NCI-H2107 (cell line): ENCODE results near the gene KDM2B.
"Not testable (repeated sequence)": the region's sequence is repeated elsewhere in the genome, so short reads cannot be mapped to it uniquely, and the experiment has no call there.

Experiments
- DNase-seq: peaks from one replicate; lab custom pipeline; 2025; lab: John Stamatoyannopoulos, UW

Gene KDM2B

DNA sequence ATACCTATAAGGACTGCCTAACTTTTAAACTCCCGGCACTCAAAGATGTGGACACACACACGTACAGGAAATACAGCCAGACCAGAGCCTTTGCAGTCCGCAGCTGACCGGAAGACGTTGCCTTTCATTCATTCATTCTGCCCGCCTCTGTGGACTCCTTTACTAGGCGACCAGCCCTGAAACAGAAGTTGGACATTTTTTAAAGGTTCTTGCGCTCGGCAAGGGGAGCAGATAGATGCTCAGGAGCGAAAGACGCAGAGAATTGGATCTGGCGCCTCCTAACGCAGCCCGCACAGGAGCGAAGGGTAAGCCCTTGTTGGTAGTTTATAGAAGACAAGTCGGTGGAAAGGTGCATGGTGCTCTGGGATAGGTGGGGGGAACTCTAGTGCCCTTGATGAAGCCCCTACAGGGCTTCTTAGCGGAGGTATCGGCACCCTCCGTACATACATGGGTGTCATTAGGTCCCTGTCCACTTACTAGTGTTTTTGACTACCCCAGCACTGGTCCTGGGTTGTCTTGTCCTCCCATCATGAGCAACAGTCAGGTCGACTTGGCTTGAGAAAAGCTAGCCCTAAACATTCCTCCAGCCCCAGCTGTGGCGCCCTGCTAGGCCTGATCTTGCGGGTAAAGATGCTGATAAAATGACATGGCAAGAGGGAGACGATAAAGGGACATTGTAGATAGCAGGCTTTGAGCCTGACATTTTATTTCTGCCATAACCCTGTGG is at the start of gene KDM2B:
Gene KDM2B, minus strand, starts transcription at position 65 of the 727 bp plus-strand sequence. CDS start 112 bp downstream, outside the sequence.
- no peak for DNase-seq

DNA sequence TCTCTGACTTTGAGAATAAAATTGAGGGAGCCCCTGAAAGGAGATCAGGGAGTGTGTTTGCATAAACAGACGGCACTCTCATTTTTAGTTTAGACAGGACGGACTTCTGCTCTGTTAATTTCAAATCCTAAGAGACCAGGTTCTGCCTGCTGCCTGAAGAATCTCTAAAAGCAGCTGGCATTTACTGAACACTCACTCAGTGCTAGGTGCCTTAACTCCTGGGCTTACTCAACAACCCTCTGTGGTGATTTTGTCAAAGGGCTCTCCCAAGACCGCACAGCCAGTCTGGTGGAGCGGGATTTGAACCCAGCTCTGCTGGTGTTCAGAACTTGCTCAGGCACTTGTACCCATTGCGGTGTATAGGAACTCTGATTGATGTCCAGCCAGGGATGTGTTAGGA is 47.7 kb upstream of the KDM2B start:
- no peak for DNase-seq

DNA sequence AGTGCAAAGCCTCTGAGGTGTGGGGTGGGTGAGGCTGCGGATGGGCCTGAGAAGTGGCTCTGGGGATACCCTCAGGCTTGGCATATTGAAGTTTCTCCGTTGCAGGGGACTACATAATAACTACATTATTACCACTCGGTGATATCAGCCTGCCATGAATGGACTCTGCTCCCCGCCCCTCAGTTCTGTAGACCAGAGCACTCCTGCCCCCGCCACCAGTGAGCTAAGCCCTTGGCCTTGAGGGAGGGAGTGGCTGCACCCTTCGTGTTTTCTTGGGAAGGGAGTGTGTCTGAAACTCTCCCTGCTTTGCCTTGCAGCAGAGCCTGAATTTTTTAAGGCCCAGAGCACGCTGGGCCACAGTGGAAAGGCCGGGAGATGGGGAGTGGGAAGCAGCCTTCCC is 47.2 kb upstream of the KDM2B start:
- no peak for DNase-seq

DNA sequence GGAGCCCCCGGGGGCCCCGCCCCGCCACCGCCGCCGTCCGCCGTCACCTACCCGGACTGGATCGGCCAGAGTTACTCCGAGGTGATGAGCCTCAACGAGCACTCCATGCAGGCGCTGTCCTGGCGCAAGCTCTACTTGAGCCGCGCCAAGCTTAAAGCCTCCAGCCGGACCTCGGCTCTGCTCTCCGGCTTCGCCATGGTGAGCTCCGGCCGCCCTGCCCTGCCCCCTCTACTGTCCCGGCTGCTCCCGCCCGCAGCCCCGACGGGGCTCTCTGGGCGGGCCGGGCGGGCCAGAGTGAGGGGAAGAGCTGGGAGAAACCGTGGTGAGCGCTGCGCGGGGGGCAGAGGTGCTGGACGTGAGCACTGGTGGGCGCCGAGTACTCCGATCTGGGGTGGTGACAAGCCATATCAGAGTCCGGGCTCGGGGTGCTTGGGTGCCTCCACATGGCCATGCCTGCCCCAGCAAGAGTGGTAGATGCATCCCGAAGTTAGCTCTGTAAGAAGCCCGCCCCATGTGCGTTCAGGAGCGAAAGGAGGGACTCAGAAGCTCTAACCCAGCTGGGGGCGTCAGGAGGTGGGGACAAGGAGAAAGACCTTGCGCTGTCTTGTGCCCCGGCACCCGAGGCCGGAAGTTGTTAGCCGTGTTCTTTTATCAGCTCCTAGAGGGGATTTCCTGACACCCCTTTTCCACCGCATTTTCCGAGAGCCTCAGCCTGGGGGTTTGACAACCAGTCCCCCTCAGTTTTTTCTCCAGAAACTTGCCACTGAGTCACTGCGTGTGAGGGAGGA is 46.2 kb upstream of the KDM2B start:
- peak; percentile 17 for DNase-seq

DNA sequence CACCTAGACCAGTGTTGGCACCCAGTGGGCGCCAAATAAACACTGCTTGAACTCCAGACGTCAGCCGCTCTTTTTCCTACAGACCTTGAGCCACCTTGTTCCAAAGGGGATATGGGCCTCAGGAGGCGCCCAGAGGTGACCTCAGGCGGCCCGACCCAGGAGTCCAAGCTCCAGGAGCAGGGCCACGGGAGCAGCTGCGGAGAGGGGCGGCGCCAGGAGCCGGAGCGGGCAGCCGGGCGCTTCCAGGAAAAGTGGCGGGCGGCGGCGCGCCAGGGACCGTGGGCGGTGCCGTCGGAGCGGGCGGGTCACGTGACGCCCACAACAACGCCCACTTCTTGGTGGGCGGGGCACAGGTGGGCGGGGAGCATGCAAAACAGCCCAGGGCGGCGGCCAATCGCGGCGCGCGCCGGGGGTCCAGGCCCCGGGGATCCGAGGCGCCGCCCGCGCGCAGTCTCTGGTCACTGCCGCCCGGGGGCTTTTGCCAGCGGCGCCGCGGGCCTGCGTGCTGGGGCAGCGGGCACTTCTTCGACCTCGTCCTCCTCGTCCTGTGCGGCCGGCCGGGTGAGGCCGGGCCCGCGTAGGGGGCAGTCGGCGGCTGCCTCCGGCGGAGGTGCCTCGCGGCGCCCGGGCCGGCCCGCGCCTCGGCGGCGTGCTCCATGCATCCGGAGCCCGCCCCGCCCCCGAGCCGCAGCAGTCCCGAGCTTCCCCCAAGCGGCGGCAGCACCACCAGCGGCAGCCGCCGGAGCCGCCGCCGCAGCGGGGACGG is 45.4 kb upstream of the KDM2B start, which contains the start of gene ORAI1:
Gene ORAI1, plus strand, starts transcription at position 444 of the 766 bp plus-strand sequence.
- DNase-seq, result peak; percentile 82

DNA sequence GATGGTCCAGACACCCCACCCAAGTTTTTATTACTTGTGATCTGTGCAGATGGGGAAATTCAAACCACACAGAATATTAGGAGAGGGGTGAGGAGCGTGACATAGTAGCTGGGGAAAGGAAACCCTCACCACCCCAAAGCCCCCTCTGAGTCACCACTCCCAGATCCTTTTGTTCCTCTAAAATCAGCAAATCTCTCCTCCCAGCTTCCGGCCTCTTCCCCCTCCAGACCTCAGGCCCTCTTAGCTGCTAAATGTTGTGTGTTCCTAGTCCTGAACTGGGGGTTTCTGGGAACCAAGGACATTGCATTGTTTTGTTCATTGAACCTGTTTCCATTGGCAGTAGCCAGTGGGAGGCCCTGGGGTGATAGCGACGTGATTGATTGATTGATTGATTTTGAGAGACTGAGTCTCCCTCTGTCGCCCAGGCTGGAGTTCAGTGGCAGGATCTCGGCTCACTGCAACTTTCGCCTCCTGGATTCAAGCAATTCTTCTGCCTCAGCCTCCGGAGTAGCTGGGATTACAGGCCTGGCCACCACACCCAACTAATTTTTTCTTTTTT is 39.6 kb upstream of the KDM2B start:
- no peak for DNase-seq

DNA sequence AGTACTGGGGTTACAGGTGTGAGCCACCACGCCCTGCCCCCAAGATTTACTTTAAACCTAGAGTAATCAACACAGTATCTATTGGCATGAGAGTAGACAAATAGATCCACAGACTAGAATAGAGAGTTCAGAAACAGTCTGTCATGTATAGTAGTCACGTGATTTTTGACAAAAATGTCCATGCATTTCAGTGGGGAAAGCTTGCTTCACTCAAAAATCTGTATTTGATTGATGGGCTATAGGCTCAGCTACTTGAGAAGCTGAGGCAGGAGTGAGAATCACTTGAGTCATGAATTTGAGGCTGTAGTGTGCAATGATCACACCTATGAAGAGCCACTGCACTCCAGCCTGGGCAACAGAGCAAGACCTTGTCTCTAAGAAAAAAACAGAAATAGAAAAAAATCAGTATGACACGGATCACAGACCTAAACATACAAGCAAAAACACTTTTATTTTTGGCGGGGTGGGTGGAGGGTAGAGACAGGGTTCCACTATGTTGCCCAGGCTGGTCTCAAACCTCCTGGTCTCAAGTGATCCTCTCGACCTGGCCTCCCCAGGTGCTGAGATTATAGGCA is 37.9 kb upstream of the KDM2B start:
- DNase-seq, result no peak

DNA sequence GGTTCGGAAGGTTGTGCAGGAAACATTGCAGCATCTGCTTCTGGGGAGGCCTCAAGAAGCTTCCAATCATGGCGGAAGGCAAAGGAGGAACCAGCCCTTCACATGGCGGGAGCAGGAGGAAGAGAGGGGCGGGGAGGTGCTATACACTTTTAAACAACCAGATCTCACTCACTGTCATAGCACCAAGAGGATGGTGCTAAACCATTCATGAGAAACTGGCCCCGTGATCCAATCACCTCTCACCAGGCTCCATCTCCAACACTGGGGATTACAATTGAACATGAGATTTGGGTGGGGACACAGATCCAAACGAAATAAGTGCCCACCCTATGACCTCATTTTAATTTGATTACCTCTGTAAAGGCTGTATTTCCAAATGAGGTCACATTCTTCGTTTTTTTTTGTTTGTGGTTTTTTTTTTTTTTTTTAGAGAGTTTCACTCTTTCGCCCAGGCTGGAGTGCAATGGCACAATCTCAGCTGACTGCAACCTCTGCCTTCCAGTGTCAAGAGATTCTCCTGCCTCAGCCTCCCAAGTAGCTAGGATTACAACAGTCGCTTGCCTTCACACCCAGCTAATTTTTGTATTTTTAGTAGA is 34.1 kb upstream of the KDM2B start:
- no peak for DNase-seq

DNA sequence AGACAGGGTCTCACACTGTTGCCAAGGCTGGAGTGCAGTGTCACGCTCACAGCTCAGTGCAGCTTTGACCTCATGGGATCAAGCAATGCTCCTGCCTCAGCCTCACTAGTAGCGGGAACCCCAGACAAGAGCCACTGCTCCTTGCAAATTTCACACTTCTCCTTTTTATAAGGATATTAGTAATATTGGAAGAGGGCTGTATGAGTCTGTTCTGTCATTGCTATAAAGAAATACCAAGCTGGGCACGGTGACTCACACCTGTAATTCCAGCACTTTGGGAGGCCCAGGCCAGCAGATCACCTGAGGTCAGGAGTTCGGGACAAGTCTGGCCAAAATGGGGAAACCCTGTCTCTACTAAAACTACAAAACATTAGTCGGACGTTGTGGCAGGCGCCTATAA is 32.6 kb upstream of the KDM2B start:
- no peak for DNase-seq

DNA sequence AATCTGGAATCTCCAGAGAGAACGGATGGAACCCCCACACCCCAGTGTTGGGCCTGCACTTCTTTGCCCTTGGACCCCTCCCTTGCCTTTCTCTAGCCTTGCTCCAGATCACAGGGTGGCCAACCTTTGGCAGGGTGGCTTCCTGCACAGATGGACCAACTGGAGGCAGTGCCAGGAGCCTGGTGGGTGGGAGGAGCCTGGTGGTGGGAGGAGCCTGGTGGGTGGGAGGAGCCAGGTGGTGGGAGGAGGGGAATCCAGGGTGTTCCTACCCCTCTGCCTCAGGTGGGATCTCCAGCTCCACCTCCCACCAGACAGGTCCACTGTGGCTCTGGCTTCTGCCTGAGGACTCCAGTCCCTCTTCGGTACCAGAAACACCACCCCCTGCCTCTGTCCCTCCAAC is 30.5 kb upstream of the KDM2B start:
- no peak for DNase-seq

DNA sequence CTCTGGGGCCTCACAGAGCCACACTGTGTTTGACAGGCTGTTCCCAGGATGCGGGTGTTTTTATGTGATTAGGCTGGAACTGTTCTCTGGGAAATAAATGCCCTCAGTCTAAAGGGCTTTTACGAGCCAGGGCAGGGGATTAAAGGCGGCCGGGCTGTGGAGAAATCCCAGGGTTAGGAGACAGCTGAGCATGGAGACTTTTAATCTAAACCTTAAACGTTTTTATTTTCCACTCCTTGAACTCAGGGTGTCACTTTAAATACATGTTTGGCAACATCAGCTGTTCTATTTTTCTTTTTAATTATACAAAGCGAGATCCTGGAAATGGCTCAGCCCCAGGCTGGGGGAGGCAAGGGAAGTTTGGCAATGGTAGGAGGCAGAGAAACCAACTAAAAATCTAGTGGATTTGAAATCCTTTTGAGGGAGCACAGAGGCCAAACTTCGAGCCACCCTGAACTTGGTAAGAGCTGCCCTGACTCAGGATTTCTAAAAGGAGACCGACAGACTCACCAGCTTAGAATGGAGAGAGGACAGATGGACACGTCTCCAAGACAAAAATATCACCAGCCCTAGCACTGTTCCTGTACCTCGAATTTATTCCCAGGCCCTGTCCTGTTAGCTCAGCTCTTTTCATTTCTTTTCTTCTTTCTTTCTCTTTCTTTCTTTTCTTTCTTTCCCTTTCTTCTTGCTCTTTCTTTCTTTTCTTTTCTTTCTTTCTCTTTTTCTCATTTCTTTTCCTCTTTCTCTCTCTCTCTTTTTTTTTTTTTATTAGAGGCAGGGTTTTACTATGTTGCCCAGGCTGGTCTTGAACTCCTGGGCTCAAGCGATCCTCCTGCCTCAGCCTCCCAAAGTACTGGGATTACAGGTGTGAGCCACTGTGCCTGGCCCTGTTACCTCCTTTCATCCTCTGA is 29.7 kb upstream of the KDM2B start:
- no peak for DNase-seq

DNA sequence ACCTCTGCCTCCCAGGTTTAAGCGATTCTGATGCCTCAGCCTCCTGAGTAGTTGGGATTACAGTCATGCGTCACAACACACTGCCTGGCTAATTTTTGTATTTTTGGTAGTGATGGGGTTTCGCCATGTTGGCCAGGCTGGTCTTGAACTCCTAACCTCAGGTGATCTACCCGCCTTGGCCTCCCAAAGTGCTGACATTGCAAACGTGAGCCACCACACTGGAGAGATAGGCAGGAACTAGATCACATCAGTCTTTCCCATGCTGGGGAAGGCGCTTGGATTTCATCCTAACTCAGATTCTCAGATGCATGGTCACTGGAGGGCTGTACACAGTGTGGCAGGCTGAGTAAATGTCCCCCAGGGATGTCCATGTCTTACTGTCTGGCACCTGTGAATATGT is 27.5 kb upstream of the KDM2B start:
- DNase-seq, result no peak

DNA sequence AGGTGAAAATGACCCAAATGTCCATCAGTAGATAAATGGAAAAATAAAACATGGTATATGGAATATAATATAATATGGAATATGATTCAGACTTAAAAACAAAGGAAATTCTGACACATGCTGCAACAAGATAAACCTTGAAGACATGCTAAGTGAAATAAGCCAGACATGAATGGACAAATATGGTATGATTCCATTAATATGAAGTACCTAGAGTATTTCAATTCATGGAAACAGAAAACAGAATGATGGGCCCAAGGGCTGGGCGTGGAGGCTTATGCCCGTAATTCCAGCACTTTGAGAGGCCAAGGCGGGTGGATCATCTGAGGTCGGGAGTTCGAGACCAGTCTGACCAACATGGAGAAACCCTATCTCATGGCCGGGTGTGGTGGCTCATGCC is 22.8 kb upstream of the KDM2B start:
- no peak for DNase-seq

DNA sequence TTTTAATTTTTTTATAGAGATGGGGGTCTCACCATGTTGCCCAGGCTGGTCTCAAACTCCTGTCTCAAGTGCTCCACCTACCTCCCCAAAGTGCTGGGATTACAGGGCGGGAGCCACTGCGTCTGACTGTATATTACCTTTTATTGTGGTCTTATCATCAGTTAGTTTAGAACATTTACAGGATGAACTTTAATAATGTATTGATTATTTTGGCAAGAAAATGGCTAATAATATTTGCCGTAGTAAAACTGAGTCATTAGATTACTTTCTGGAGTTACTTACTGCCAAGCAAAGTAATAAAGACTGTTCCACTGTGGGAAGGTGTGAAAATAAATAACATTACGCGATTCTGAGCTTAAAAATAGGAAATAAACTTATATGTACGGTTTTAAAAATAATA is 21.9 kb upstream of the KDM2B start:
- DNase-seq, result no peak

DNA sequence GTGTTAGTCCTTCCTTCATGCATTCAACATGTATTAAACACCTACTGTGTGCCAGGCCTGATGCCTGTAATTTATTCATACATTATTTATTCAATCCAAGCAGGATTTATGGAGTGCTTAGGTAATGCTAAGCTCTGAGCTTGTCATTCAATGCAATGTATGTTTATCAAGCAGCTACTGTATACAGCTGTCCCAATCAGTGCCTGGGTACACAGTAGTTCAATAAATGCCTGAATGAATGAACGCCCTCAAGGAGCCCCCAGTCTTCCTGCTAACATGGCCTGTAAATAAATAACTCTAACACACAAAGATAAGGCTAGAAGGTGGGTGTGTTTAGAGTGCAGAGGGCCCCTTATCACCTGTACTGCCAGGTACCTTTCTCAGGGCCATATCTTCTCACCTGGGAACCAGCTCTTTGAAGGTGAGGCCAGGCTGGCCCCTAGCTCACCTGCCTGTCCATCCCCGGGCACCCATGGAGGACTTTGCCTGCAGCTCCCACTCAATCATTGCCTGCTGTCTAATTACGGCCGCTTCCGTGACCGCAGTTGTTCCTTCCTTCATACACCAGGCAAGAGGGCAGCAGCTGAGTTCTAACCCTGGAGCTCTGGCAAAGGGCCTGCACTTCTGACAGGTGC is 20.0 kb upstream of the KDM2B start:
- no peak for DNase-seq

DNA sequence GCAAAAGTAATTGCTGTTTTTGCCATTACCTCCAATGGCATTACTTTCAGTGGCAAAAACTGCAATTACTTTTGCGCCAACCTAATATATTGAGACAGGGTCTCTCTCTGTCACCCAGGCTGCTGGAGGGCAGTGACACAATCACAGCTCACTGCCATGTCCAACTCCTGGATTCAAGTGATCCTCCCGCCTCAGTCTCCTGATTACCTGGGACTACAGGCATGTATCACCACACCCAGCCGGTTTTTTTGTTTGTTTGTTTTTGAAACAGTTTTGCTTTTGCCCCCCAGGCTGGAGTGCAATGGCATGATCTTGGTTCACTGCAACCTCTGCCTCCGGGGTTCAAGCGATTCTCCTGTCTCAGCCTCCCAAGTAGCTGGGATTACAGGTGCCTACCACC is 15.7 kb upstream of the KDM2B start:
- DNase-seq, result no peak

DNA sequence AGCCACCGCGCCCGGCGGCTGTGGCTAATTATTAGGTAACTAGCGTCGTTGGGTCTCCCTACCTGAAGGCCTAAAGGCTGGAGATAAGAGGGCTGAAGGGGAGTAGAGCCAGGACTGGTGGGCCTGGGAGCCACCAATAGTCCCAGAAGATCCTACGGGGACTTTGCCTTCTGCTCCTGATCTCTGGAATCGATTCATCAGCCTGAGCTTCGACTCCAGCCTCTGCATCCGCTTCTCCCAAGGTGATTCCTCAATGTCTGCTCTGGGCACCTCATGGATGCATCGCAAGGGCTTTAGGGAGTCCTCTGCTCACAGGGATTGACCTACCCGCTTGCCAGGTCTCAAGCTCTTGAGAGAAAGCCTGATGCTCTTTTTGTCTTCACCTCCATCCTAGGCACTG is 14.7 kb upstream of the KDM2B start:
- no peak for DNase-seq

DNA sequence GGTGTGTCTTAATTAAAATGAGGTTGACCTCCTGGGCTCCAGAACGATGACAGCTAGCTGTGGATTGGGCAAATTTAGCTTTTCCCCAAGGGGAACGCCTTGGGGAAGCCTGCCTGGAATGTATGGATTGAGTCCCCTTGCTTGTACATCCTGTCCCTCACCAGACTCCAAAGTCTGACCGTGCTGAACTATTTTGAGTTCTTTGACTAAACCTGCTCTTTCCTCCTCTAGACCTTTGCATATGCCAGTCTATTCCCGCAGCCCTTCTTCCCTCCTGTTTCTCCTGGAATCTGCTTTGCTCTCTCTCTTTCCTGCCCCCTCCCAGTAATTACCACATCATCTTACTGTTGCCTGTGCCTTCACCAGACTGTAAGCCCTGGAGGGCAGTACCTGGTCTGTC is 11.5 kb upstream of the KDM2B start:
- no peak for DNase-seq

DNA sequence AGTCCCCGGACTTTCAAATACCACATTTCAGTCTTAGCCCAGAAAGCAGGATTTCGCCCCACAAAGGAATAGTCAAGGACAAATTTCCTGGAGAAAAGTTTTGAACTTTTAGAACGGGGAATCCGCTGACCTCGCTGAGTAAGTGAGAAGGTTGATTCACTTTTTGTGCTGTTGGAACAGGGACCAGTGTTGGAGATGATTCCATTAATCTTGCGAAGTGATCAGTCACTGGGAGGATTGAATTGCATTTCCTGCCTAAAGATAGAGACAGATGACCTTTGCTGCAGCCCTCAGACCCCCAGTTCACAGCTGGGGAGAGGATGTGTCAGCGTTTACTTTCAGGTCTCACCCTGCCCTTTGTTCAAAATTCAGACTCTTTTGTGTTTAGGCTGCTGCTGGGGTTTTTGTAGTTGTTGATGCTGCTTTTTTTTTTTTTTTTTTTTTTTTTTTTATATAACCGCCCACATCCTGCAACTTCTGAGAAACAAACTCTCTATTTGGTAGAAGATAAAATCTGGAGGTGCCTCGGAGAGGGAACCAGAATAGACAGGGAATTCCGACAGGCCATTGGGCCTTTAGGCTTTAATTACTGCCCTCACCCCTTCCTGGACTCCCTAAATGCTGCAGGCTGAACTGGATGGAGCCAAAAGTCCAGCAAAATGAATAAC is 9.8 kb upstream of the KDM2B start:
- no peak for DNase-seq

DNA sequence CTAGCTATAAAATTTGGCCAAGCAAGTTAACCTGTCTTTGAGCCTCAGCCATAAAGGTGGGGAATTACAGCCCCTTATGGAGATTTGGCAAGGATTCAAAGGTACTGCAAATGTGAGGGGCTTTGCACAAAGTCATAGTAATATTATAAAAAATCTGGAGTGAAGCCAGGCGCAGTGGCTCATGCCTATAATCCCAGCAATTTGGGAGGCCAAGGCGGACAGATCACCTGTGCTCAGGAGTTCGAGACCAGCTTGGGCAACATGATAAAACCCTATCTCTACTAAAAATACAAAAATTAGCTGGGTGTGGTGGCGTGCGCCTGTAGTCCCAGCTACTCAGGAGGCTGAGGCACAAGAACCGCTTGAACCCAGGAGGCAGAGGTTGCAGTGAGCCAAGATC is 4.1 kb upstream of the KDM2B start:
- not testable (repeated sequence) for DNase-seq
